GM18502 (cell line): ENCODE results near the gene RBM11.

Source experiments
- ATAC-seq: cut with Tn5 transposase; IDR thresholded peaks from one replicate; pipeline ENCODE4 v1.9.1; 2021; ENCODE audit warnings: mild to moderate bottlenecking; ENCODE audit not compliant: unreplicated experiment, poor library complexity

Gene RBM11

GRCh38 chr21:14267076-14267475 lies 51.1 kb downstream of the RBM11 start:
- no peak for ATAC-seq

DNA sequence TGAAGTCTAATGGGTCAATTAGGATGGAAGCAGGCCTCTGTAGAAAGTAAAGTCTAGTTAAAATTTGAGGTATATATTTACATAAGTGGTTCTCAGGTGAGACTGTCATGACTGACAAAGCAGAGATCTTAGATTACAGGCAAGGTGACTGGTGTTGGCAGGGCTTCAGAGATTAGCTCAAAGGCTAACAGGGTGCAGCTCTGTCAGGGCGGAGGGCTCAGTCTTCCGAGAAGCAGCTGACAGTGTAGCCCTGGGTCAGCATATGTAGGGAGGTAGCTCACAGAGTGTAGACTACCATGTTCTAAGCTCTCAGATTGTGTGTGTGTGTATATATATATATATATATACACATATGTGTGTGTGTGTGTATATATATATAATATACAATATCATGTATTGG lies 54.7 kb downstream of the RBM11 start:
- ATAC-seq = no peak

DNA sequence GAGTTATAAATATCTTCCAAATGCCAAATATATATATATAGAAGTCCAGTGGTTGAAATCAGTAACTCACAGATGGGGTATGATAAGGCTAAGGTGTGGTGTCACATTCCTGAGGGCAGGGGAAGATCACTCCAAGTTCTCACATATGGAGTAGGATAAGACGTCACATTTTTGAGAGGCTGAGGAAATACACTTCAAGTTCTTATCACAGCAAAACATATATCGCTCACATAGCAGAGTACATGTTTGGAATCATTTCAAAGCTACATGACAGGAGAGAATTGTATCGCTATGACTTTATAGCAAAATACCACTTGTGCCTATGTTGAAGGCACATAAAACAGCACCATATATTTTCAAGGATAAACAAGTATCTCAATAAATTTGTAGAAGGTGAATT lies 55.1 kb downstream of the RBM11 start:
- no peak for ATAC-seq

DNA sequence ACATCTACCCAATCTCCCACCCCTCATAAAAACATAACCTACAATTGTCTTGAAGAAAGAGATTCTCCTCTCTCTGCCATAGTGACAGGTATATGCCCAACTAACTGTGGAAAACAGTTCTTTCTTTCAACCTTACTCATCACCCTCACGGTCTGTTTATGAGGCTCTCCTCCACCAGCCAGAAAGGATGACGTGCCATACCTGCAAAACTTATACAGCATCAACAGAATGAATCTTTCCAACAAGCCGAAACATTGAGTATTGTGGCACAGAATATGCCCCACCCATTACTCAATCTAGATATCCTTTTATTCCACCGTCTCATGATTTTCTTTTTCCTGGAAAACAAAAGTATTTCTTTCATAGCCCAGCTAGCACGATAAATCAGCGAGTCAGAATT lies 55.7 kb downstream of the RBM11 start:
- ATAC-seq = no peak

- no peak for ATAC-seq
Observed at GRCh38 chr21:14273736-14274538, 58.0 kb downstream of the RBM11 start.

GRCh38 chr21:14275702-14276205 lies 59.8 kb downstream of the RBM11 start:
- ATAC-seq = no peak
